CD4-positive, alpha-beta T cell (primary cell): ENCODE results near the gene SEMA5A. TPM values are rescaled to one million over a fixed set of nuclear protein-coding genes. Genes with fewer than 3 reads are reported as not detected.

ENCODE experiments used
- ATAC-seq: fragments of 200-7000 bp; cut with Tn5 transposase; one replicate; pipeline ENCODE4 v1.10.0; 2022; ENCODE audit warnings: mild to moderate bottlenecking; ENCODE audit not compliant: poor library complexity
- CTCF ChIA-PET: fragments of 350-600 bp; sonication (Branson Sonifier 250); formaldehyde crosslinking; loops from one replicate; lab custom pipeline; 2021; ENCODE audit warnings: antibody characterized with exemption, inconsistent platforms; lab: Charles Lee
- POLR2A ChIA-PET: fragments of 350-600 bp; sonication (Branson Sonifier 250); formaldehyde crosslinking; loops from one replicate; lab custom pipeline; 2021; ENCODE audit warnings: antibody characterized with exemption, inconsistent platforms; lab: Charles Lee
- DNase-seq, 14 experiments: peaks; one replicate each; pipeline ENCODE4 v3.0.0-alpha.2; 2013 to 2020; ENCODE audit warnings: mixed read lengths in 2 of 14
- H3K27ac ChIP-seq, 2 donors: one replicate each; pipeline versions ENCODE4 v1.5.1 to v1.7.0; 2013; ENCODE audit warnings: low read length in 2 of 2, low read depth in 1 of 2, mild to moderate bottlenecking in 1 of 2
- H3K27me3 ChIP-seq, 2 experiments: 1 replicate in 1 of 2; 2 replicates in 1 of 2; pipeline versions ENCODE4 v1.6.1 to v1.7.0; 2013; ENCODE audit warnings: low read length in 2 of 2, control low read depth in 1 of 2, mild to moderate bottlenecking in 1 of 2, moderate library complexity in 1 of 2; ENCODE audit not compliant: insufficient read depth in 2 of 2, control insufficient read depth in 1 of 2
- H3K36me3 ChIP-seq: one replicate; pipeline ENCODE4 v1.6.1; 2013; ENCODE audit warnings: low read length, control low read depth; ENCODE audit not compliant: insufficient read depth
- H3K4me1 ChIP-seq: one replicate; pipeline ENCODE4 v1.6.1; 2013; ENCODE audit warnings: low read length, control low read depth; ENCODE audit not compliant: insufficient read depth
- H3K4me3 ChIP-seq: one replicate; pipeline ENCODE4 v1.5.1; 2013; ENCODE audit warnings: mild to moderate bottlenecking, low read length, moderate library complexity
- H3K9me3 ChIP-seq, 2 experiments: 1 replicate in 1 of 2; 2 replicates in 1 of 2; pipeline versions ENCODE4 v1.6.1 to v1.7.0; 2013; ENCODE audit warnings: low read length in 2 of 2, mild to moderate bottlenecking in 2 of 2, control low read depth in 1 of 2, moderate library complexity in 1 of 2; ENCODE audit not compliant: control insufficient read depth in 1 of 2, insufficient read depth in 1 of 2
- H3K27ac Mint-ChIP-seq: one replicate; pipeline ENCODE4 v1.8.0; 2020; ENCODE audit warnings: mixed read lengths
- H3K27me3 Mint-ChIP-seq: one replicate; pipeline ENCODE4 v1.8.0; 2021; ENCODE audit warnings: mixed read lengths
- H3K36me3 Mint-ChIP-seq: one replicate; pipeline ENCODE4 v1.8.0; 2021; ENCODE audit warnings: low read depth, mixed read lengths
- H3K4me1 Mint-ChIP-seq: one replicate; pipeline ENCODE4 v1.8.0; 2021; ENCODE audit warnings: low read depth, mixed read lengths
- H3K4me3 Mint-ChIP-seq: one replicate; pipeline ENCODE4 v1.8.0; 2020; ENCODE audit warnings: mild to moderate bottlenecking, mixed read lengths
- H3K9me3 Mint-ChIP-seq: one replicate; pipeline ENCODE4 v1.8.0; 2020; ENCODE audit warnings: mixed read lengths
- CTCF ChIP-seq: fragments of 200-600 bp; IDR thresholded peaks from one replicate; pipeline ENCODE4 v1.8.0; 2022; ENCODE audit warnings: antibody characterized with exemption, mild to moderate bottlenecking
- intact Hi-C, 2 experiments: fragments of 100-400 bp; cut with DNase I in 1 of 2; cut with micrococcal nuclease in 1 of 2; formaldehyde crosslinking; loops; one replicate each; pipeline versions ENCODE4 v1.15.1 to v1.9.0; 2023 to 2025; cut with DNase I, micrococcal nuclease
- total RNA-seq, 174 experiments: library from RNA in 2 of 174; stranded (reverse) in 2 of 174; gene quantifications; one replicate each; pipeline ENCODE4 v1.2.3 and lab custom pipeline; 2021 to 2026

Gene SEMA5A
- total RNA-seq, 2 experiments from 2014 or later = 2.0 to 2.9 TPM

DNA sequence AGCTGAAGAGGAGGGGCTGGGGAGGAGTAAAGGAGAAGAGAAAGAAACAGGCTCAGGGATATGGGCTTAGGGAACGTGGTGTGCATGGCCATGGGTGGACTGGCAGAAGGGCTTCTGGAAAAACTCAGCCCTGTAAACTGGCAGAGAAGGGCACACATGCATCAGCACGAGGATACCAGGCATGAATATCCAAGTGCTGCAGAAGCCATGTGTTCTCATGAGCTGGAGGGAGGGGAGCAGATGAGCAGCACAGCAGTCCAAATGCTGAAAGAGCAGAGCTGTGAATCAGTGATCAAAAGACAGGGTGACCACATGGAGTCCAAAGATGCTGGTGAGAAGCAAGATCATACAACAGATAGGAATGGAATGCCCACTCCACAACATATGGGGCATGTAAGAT lies 72.3 kb downstream of the SEMA5A start:
- peaks cover 5 to 15% of the 10 kb centered on the region in 2 experiments for H3K9me3 ChIP-seq
- CTCF ChIA-PET = no interaction called here

GRCh38 chr5:9470410-9470809 lies 75.5 kb downstream of the SEMA5A start:
- ATAC-seq (no peak), DNase-seq (no peak)
- Histone ChIP-seq H3K9me3 (peaks cover 0 to 11% of the 10 kb centered on the region in 2 experiments), H3K27me3 (no peaks in the 10 kb centered on the region), H3K27ac (no peak overlapping the region), H3K36me3 (no peaks in the 10 kb centered on the region), H3K4me3 (no peak overlapping the region), H3K4me1 (no peaks in the 10 kb centered on the region)
- Mint-ChIP-seq H3K4me3 (no peak overlapping the region), H3K36me3 (no peaks in the 10 kb centered on the region), H3K27ac (no peak overlapping the region), H3K4me1 (no peaks in the 10 kb centered on the region), H3K9me3 (peaks cover 6% of the 10 kb centered on the region), H3K27me3 (no peaks in the 10 kb centered on the region)
- intact Hi-C loops = no loop called here
- TF ChIP-seq CTCF = no peak
- CTCF ChIA-PET = interaction anchor here (1.3 kb wide), 1 partner anchor 10 kb away, joined by 4 read pairs; no protein-coding TSS in a partner anchor
- POLR2A ChIA-PET = no interaction called here

More for the DNA sequence above, 72.3 kb downstream of the SEMA5A start:
- H3K4me3 Mint-ChIP-seq = no peak overlapping the region
- ATAC-seq = no peak
- no peak for DNase-seq
- peaks cover 12% of the 10 kb centered on the region for H3K9me3 Mint-ChIP-seq
- intact Hi-C loops = no loop called here
- H3K4me1 Mint-ChIP-seq = no peaks in the 10 kb centered on the region
- H3K27me3 Mint-ChIP-seq = no peaks in the 10 kb centered on the region
- no peaks in the 10 kb centered on the region for H3K27me3 ChIP-seq
- no peak overlapping the region for H3K27ac Mint-ChIP-seq
- H3K36me3 ChIP-seq = no peaks in the 10 kb centered on the region
- H3K4me1 ChIP-seq = no peaks in the 10 kb centered on the region
- H3K27ac ChIP-seq = no peak overlapping the region
- H3K36me3 Mint-ChIP-seq = no peaks in the 10 kb centered on the region
- TF ChIP-seq CTCF = no peak
- no peak overlapping the region for H3K4me3 ChIP-seq
- POLR2A ChIA-PET = no interaction called here

DNA sequence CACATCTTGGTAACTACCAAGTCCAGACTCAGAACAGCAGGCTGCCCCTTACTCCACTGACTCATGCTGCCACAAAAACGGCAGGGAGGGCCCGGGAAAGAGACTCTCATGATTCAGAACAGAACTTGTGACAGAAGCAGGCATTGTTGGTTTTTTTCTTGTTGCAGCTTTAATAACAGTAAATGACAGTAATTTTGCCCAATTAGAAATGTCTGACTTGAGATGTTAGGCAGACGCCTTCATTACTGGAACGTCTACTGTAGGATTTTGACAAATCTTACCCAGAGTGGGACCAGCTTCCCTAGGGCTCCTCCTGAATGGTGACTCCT lies 77.9 kb downstream of the SEMA5A start:
- no peak overlapping the region for H3K27ac ChIP-seq
- H3K9me3 Mint-ChIP-seq = peaks cover 3% of the 10 kb centered on the region
- no peaks in the 10 kb centered on the region for H3K36me3 ChIP-seq
- no peaks in the 10 kb centered on the region for H3K27me3 ChIP-seq
- no peaks in the 10 kb centered on the region for H3K4me1 ChIP-seq
- no peaks in the 10 kb centered on the region for H3K4me1 Mint-ChIP-seq
- H3K4me3 Mint-ChIP-seq = no peak overlapping the region
- no peak overlapping the region for H3K27ac Mint-ChIP-seq
- intact Hi-C loops = no loop called here
- no peak for DNase-seq
- ChIA-PET POLR2A (no interaction called here), CTCF (no interaction called here)
- no peak for ATAC-seq
- H3K4me3 ChIP-seq = no peak overlapping the region
- H3K36me3 Mint-ChIP-seq = no peaks in the 10 kb centered on the region
- no peak for TF ChIP-seq CTCF
- H3K9me3 ChIP-seq = peaks cover 0 to 9% of the 10 kb centered on the region in 2 experiments
- no peaks in the 10 kb centered on the region for H3K27me3 Mint-ChIP-seq
